GM12865 (cell line): Measurements from ENCODE around the gene MYOCOS.

Experiments
- DNase-seq: peaks from one replicate; pipeline ENCODE4 v3.0.0; 2010; ENCODE audit warnings: low read depth
- H3K4me3 ChIP-seq: 2 replicates; pipeline ENCODE4 v1.5.1; 2011; ENCODE audit warnings: mild to moderate bottlenecking, low read depth, low read length, control low read depth
- TF ChIP-seq, protein P1 (sequence below): IDR thresholded peaks from 2 replicates; pipeline ENCODE4 v1.5.1; 2011; ENCODE audit warnings: low read length, control low read depth, low read depth, inconsistent platforms; ENCODE audit not compliant: insufficient read depth; ENCODE audit errors: missing control alignments

MYOCOS gene

DNA sequence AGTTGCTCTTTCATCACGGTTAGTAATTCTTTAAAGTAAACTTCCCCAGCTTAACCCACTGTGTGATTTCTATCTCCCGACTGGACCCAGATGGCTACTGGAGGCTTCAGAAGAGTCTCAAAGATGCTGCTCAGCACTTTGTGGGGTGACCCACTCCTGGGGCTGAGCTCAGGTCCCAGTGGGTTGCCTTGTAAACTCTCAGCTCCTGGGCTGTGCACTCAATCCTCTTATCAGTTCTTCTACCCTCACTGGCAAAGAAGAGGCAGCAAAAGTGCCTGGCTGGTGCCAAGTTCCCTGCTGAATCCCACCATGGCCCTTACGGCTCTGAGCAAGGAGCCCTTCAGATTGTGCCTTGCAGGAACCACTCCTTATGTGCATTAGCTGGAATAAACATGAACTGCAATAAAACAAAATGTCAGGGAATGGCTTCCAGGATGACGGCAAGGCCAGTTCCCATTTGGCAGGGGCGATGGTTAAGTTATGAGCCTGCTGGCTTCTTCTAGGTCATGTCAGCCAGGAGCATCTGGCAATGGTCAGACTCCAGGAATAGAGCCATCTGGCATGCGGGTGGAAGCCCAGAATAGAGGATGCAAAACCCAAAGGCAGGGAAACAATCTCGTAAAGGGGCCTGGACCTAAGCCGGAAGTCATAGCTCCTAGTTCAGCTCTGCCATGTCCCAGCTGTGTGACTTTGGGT is 23.7 kb downstream of the MYOCOS start:
- no peak for DNase-seq
- TF ChIP-seq, protein P1, sequence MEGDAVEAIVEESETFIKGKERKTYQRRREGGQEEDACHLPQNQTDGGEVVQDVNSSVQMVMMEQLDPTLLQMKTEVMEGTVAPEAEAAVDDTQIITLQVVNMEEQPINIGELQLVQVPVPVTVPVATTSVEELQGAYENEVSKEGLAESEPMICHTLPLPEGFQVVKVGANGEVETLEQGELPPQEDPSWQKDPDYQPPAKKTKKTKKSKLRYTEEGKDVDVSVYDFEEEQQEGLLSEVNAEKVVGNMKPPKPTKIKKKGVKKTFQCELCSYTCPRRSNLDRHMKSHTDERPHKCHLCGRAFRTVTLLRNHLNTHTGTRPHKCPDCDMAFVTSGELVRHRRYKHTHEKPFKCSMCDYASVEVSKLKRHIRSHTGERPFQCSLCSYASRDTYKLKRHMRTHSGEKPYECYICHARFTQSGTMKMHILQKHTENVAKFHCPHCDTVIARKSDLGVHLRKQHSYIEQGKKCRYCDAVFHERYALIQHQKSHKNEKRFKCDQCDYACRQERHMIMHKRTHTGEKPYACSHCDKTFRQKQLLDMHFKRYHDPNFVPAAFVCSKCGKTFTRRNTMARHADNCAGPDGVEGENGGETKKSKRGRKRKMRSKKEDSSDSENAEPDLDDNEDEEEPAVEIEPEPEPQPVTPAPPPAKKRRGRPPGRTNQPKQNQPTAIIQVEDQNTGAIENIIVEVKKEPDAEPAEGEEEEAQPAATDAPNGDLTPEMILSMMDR, result no peak
- no peak overlapping the region for H3K4me3 ChIP-seq

DNA sequence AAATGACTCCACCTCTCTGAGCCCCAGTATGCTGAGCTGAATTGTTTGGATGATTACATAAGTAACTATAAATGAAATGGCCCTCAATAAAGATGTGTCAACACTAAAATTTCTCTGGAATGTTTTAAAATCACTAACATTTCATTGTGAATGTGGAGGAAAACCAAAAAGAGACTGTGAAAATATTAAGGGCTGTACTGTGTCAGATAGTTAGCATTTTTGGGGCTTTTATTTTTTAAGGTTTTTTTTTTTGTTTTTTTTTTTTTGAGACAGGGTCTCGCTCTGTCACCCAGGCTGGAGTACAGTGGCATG is 24.2 kb downstream of the MYOCOS start:
- TF ChIP-seq, protein P1, result no peak
- no peak for DNase-seq
- H3K4me3 ChIP-seq, result no peak overlapping the region

DNA sequence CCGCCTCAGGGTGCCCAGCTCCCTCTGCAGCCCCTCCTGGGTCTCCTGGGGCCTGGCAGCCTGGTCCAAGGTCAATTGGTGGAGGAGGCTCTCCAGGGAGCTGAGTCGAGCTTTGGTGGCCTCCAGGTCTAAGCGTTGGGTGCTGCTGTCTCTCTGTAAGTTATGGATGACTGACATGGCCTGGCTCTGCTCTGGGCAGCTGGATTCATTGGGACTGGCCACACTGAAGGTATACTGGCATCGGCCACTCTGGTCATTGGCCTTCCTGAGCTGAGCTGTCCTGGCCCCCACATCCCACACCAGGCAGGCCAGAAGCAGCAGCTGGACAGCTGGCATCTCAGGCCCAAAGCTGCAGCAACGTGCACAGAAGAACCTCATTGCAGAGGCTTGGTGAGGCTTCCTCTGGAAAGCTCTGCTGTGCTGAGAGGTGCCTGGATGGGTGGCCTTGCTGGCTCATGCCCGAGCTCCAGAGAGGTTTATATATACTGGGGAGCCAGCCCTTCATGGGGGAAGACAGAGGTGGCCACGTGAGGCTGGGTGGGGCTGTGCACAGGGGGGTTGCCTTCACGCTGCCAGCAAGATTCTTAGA is 30.3 kb downstream of the MYOCOS start, which contains the start of gene MYOC:
Gene MYOC (minus strand): TSS at position 455 of the 589 bp plus-strand sequence. CDS start 77 bp downstream, at position 378.
- H3K4me3 ChIP-seq, result no peak within 1 kb of the TSS
- DNase-seq, result no peak
- TF ChIP-seq, protein P1, result no peak

DNA sequence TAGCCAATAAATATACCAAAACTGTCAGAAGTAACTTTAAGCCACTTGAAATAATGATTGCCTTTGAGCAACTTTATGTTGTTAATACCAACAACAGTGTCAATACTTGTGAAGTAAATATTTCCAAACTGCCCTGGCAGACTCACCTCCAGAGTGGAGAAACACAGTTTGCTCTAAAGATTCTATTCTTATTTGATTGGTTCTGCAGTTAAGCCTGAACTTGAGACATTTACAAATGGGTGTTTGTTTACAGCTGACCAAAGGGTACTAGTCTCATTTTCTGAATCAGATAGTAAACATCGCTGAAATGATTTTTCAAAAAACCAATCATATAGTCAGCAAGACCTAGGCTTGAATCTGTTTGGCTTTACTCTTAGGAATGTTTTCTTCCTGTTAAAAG is 31.8 kb downstream of the MYOCOS start:
- TF ChIP-seq, protein P1, result no peak
- H3K4me3 ChIP-seq, result no peak overlapping the region
- DNase-seq, result no peak

DNA sequence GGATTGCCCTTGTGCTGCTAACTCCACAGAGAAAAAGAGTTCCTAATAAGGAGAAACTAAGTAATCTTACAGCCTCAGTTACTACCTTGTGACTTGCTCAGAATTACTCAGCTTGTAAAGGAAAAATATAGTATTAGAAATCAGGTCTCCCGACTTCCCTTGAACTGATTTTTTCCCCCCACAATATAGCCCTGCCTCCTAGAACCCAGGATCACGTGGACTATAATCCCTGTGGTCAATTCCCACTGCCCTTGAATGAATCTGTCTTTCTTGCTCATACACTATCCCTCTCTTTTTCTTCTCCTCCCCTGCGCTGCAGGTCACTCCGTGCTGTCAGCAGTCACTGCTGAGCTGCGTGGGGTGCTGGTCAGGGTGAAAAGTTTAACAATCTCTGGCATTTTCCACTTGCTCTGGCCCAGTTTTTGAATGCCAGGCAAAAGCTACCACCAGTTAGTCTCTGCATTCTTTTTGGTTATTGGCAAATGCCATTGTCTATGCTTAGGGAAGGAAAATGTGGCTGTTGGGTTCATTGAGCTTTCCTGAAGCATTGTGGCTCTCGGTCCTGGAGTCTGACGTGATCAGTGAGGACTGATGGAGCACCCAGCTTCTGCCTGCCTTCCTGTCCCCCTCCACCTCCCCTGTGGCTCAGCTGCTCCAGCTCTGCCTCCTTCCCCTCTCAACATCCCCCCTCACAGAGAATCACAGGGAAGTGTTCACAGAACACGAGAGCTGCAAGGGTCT is 32.3 kb downstream of the MYOCOS start:
- TF ChIP-seq, protein P1, result no peak
- H3K4me3 ChIP-seq, result no peak overlapping the region
- no peak for DNase-seq

DNA sequence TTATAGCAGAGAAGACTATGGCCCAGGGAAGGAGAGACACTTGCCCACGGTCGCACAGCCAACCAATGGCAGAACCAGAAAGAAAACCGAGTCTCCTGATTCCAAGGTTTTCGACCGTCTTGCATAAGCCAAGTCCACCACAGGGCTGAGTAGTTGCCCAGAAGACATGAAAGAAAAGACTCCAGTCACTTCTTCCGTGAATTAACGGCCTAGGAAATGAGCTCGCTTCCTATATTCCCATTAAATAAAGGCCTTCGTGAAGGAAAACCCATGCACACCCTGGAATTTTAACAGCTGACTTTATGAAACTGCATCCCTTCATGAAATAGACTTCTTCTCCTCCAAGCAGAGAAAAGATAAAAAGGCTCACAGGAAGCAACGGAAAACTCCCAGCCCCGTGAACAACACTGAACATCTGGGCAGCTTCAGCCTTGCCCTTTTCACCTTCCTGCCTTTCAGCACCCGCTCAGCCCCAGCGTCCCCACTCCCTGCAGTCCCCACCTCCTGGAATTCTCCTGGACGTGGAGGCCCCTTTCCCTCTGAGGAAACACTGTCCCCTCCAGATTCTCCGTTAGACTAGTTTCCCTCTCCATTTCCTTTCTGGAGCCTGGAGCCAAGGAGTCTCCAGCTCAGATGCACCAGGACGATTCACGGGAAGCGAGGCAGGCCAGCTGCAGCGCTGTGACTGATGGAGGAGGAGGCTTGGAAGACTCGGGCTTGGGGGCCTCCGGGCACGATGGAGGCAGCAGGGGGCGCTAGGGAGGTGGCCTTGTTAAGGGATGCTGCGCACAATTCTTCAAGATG is 33.1 kb downstream of the MYOCOS start:
- DNase-seq, result peak; percentile 81
- no peak overlapping the region for H3K4me3 ChIP-seq
- TF ChIP-seq, protein P1, result peak; percentile 92
